Keratinocyte (primary cell): ENCODE measurements around the gene FAM174B. TPM values are rescaled to one million over a fixed set of nuclear protein-coding genes. Genes with fewer than 3 reads are reported as not detected.

Experiments
- DNase-seq: peaks from one replicate; pipeline ENCODE4 v3.0.0-alpha.2; 2011; ENCODE audit warnings: low read depth, missing footprints, low spot score
- FAIRE-seq: peaks from 2 replicates; lab custom pipeline; 2011; peaks lifted over from hg19 to GRCh38; lab: Jason Lieb, UNC
- H2AFZ ChIP-seq: 2 replicates; pipeline ENCODE4 v1.6.0; 2012; ENCODE audit warnings: low read length, control low read depth, inconsistent platforms; ENCODE audit not compliant: control insufficient read depth
- H3K27ac ChIP-seq: 2 replicates; pipeline ENCODE4 v1.5.1; 2011; ENCODE audit warnings: low read length; ENCODE audit not compliant: control insufficient read depth, insufficient read depth
- H3K27me3 ChIP-seq: 3 replicates; pipeline ENCODE4 v1.6.0; 2011; ENCODE audit warnings: low read length; ENCODE audit not compliant: control insufficient read depth, insufficient read depth; ENCODE audit errors: extremely low read depth
- H3K36me3 ChIP-seq, 2 experiments: 2 replicates in 1 of 2; 3 replicates in 1 of 2; pipeline ENCODE4 v1.5.1; 2011; ENCODE audit warnings: low read length in 2 of 2, mild to moderate bottlenecking in 1 of 2; ENCODE audit not compliant: control insufficient read depth in 2 of 2, insufficient read depth in 2 of 2; ENCODE audit errors: extremely low read depth in 1 of 2
- H3K4me1 ChIP-seq: 3 replicates; pipeline ENCODE4 v1.5.1; 2011; ENCODE audit warnings: low read length; ENCODE audit not compliant: control insufficient read depth, insufficient read depth; ENCODE audit errors: extremely low read depth
- H3K4me2 ChIP-seq: 3 replicates; pipeline ENCODE4 v1.6.0; 2011; ENCODE audit warnings: low read depth, low read length; ENCODE audit not compliant: control insufficient read depth, insufficient read depth; ENCODE audit errors: extremely low read depth
- H3K4me3 ChIP-seq, 3 experiments: fragments of 200-600 bp in 1 of 3; sonication (generic) in 1 of 3; 2 replicates in 2 of 3; 3 replicates in 1 of 3; pipeline ENCODE4 v1.5.1; 2011 to 2016; ENCODE audit warnings: low read length in 3 of 3, mild to moderate bottlenecking in 3 of 3, control low read depth in 2 of 3, inconsistent platforms in 1 of 3, low read depth in 1 of 3, mixed read lengths in 1 of 3, mixed run types in 1 of 3, moderate library complexity in 1 of 3; ENCODE audit not compliant: control insufficient read depth in 2 of 3, insufficient read depth in 2 of 3; ENCODE audit errors: extremely low read depth in 1 of 3
- H3K79me2 ChIP-seq: 2 replicates; pipeline ENCODE4 v1.6.0; 2012; ENCODE audit warnings: low read length; ENCODE audit not compliant: control insufficient read depth, insufficient read depth
- H3K9ac ChIP-seq: 3 replicates; pipeline ENCODE4 v1.6.0; 2011; ENCODE audit warnings: low read length; ENCODE audit not compliant: control insufficient read depth, insufficient read depth; ENCODE audit errors: extremely low read depth
- H3K9me1 ChIP-seq: 3 replicates; pipeline ENCODE4 v1.6.0; 2011; ENCODE audit warnings: low read length; ENCODE audit not compliant: control insufficient read depth, insufficient read depth; ENCODE audit errors: extremely low read depth
- H3K9me3 ChIP-seq: 2 replicates; pipeline ENCODE4 v1.5.1; 2012; ENCODE audit warnings: low read depth, low read length; ENCODE audit not compliant: control insufficient read depth
- H4K20me1 ChIP-seq: 3 replicates; pipeline ENCODE4 v1.6.0; 2011; ENCODE audit warnings: low read length; ENCODE audit not compliant: control insufficient read depth, insufficient read depth; ENCODE audit errors: extremely low read depth
- EZH2 ChIP-seq: IDR thresholded peaks from one replicate; pipeline ENCODE4 v1.6.1; 2012; ENCODE audit warnings: inconsistent platforms, mild to moderate bottlenecking, low read length, moderate library complexity
- dilution Hi-C: fragments of 300-500 bp; cut with MboI; formaldehyde crosslinking; loops from one replicate; pipeline ENCODE4 v1.7.0; 2020; ENCODE audit warnings: low sequenced_read_pairs; ENCODE audit not compliant: extremely low pct_ligation_motif_present
- polyA plus RNA-seq, 5 experiments: library from polyadenylated mRNA; depleted of rRNA in 3 of 5; stranded (reverse) in 3 of 5; stranded (forward) in 1 of 5; unstranded in 1 of 5; fragments of >200 nt; gene quantifications; 1 replicate in 1 of 5; 2 replicates in 3 of 5; 3 replicates in 1 of 5; pipeline versions ENCODE4 v1.2.1 to v1.2.3, GENCODE V29; 2011 to 2012; ENCODE audit warnings: missing spikeins in 2 of 5, low read depth in 1 of 5, low replicate concordance in 1 of 5
- TF ChIP-seq, protein P1 (sequence below), 3 experiments: IDR thresholded peaks in 1 of 3; conservative IDR thresholded peaks in 1 of 3; optimal IDR thresholded peaks in 1 of 3; 2 replicates in 2 of 3; 3 replicates in 1 of 3; pipeline versions ENCODE3 to v1.5.1; 2011; ENCODE audit warnings: low read length in 3 of 3, mild to moderate bottlenecking in 3 of 3, moderate library complexity in 2 of 3, control low read depth in 1 of 3, inconsistent platforms in 1 of 3; ENCODE audit not compliant: insufficient read depth in 2 of 3; ENCODE audit errors: extremely low read depth in 1 of 3

Gene FAM174B
- polyA plus RNA-seq, 1 donor (not counting 4 experiments of a cell fraction or from before 2014, with no cell fraction given) = 0.73 TPM

- DNase-seq (no peak), FAIRE-seq (no peak)
- Histone ChIP-seq H3K4me1 (no peaks in the 10 kb centered on the region), H3K9me1 (no peaks in the 10 kb centered on the region), H3K79me2 (no peaks in the 10 kb centered on the region), H3K27ac (no peak overlapping the region), H3K4me2 (no peak overlapping the region), H3K9me3 (no peaks in the 10 kb centered on the region), H3K27me3 (no peaks in the 10 kb centered on the region), H2AFZ (no peak overlapping the region), H3K9ac (no peak overlapping the region), H3K36me3 (no peaks in the 10 kb centered on the region), H4K20me1 (no peaks in the 10 kb centered on the region), H3K4me3 (no peak overlapping the region)
- dilution Hi-C loops = no loop called here
- TF ChIP-seq, protein P1, sequence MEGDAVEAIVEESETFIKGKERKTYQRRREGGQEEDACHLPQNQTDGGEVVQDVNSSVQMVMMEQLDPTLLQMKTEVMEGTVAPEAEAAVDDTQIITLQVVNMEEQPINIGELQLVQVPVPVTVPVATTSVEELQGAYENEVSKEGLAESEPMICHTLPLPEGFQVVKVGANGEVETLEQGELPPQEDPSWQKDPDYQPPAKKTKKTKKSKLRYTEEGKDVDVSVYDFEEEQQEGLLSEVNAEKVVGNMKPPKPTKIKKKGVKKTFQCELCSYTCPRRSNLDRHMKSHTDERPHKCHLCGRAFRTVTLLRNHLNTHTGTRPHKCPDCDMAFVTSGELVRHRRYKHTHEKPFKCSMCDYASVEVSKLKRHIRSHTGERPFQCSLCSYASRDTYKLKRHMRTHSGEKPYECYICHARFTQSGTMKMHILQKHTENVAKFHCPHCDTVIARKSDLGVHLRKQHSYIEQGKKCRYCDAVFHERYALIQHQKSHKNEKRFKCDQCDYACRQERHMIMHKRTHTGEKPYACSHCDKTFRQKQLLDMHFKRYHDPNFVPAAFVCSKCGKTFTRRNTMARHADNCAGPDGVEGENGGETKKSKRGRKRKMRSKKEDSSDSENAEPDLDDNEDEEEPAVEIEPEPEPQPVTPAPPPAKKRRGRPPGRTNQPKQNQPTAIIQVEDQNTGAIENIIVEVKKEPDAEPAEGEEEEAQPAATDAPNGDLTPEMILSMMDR (optimal IDR thresholded peaks at IDR 0.05 in 1 of 3, IDR thresholded peaks at IDR 0.05 in 1 of 3, conservative IDR thresholded peaks at IDR 0.05 in 1 of 3; ENCODE audit: extremely low read depth in 1 of 3, insufficient read depth in 2 of 3, low read length in 3 of 3) = no peak
- TF ChIP-seq EZH2 = no peak
These were observed 53.3 kb downstream of the FAM174B start for GRCh38 chr15:92602267-92602593.

- FAIRE-seq (no peak), DNase-seq (no peak)
- Histone ChIP-seq H3K27me3 (peaks cover 5% of the 10 kb centered on the region), H3K4me2 (no peak overlapping the region), H3K4me1 (no peaks in the 10 kb centered on the region), H3K4me3 (no peak overlapping the region), H3K27ac (no peak overlapping the region), H3K9me1 (no peaks in the 10 kb centered on the region), H3K36me3 (no peaks in the 10 kb centered on the region), H4K20me1 (no peaks in the 10 kb centered on the region), H2AFZ (no peak overlapping the region), H3K9me3 (no peaks in the 10 kb centered on the region), H3K9ac (no peak overlapping the region), H3K79me2 (no peaks in the 10 kb centered on the region)
- dilution Hi-C loops = no loop called here
- TF ChIP-seq, protein P1 (optimal IDR thresholded peaks at IDR 0.05 in 1 of 3, IDR thresholded peaks at IDR 0.05 in 1 of 3, conservative IDR thresholded peaks at IDR 0.05 in 1 of 3; ENCODE audit: extremely low read depth in 1 of 3, insufficient read depth in 2 of 3, low read length in 3 of 3) = no peak
- TF ChIP-seq EZH2 = no peak
These were observed 53.8 kb downstream of the FAM174B start for GRCh38 chr15:92601592-92602266.
